Measurements from ENCODE around the gene TRPM6. TPM values are rescaled to one million over a fixed set of nuclear protein-coding genes. Genes with fewer than 3 reads are reported as not detected.

Gene TRPM6
- total and polyA plus RNA-seq, 10 donors = 0.05 to 9.9 (median 1.7) TPM

DNA sequence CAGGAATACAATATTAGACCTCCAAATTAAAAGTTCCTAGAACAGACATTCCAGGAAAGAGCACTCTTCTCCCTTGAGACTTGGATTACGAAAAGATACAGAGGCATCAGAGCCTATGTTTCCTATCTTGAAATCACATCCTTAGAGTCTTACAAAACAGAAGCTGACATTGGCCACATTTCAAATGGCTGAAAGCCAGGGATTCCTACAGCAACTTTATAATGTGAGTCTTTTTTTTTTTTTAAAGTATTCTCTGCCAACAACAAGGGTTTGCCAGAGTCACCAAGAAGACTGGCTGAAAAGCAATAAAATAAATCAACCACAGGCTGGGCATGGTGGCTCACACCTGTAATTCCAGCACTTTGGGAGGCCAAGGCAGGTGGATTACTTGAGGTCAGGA is 63.1 kb downstream of the TRPM6 start:
- Histone ChIP-seq H3K4me3 (no peak overlapping the region), H3K36me3 (peaks cover 0 to 24% (median 0%) of the 10 kb centered on the region in 6 donors), H3K27ac (no peak overlapping the region), H3K4me1 (peaks cover 0 to 10% (median 0%) of the 10 kb centered on the region in 6 donors), H3K9me3 (no peaks in the 10 kb centered on the region), H3K27me3 (replicated peaks in 1 of 7) (no peaks in the 10 kb centered on the region)
- intact Hi-C loops (cut with DNase I; ENCODE audit: low total_unique reads) = no loop called here
- 34 to 66% (median 46%) methylated on average over 1 of the region's 1 CpG for WGBS, 5 donors
- DNase-seq = no peak
- TF ChIP-seq, protein P1, sequence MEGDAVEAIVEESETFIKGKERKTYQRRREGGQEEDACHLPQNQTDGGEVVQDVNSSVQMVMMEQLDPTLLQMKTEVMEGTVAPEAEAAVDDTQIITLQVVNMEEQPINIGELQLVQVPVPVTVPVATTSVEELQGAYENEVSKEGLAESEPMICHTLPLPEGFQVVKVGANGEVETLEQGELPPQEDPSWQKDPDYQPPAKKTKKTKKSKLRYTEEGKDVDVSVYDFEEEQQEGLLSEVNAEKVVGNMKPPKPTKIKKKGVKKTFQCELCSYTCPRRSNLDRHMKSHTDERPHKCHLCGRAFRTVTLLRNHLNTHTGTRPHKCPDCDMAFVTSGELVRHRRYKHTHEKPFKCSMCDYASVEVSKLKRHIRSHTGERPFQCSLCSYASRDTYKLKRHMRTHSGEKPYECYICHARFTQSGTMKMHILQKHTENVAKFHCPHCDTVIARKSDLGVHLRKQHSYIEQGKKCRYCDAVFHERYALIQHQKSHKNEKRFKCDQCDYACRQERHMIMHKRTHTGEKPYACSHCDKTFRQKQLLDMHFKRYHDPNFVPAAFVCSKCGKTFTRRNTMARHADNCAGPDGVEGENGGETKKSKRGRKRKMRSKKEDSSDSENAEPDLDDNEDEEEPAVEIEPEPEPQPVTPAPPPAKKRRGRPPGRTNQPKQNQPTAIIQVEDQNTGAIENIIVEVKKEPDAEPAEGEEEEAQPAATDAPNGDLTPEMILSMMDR (IDR thresholded peaks at IDR 0.05 in 8 of 11, conservative IDR thresholded peaks at IDR 0.05 in 3 of 11) = no peak
- TF ChIP-seq POLR2AphosphoS5 (IDR thresholded peaks at IDR 0.05) (no peak), POLR2A (IDR thresholded peaks at IDR 0.05) (no peak)

DNA sequence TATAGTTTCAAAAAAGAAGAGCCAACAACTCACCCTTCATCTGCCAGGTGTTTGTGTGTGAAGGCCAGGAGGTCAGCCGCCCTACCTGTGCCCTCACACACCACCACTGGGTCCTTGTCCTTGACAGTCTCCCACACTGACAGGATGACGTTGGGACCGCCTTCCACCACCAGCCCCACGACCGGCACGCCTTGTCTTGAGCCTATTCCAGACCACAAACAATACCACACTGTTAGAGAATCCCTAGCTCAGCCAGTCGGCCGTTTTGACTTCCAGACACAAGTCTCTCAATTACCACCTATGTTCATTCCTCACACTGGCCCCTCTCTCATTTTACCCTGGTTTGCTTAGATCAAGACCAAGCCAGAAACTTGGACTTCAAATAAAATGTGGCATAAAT is 66.1 kb downstream of the TRPM6 start:
- TF ChIP-seq POLR2A (IDR thresholded peaks at IDR 0.05) (no peak), POLR2AphosphoS5 (IDR thresholded peaks at IDR 0.05) (no peak)
- TF ChIP-seq, protein P1 (IDR thresholded peaks at IDR 0.05 in 8 of 11, conservative IDR thresholded peaks at IDR 0.05 in 3 of 11) = no peak
- DNase-seq = no peak
- Histone ChIP-seq H3K9me3 (no peaks in the 10 kb centered on the region), H3K27me3 (replicated peaks in 1 of 7) (no peaks in the 10 kb centered on the region), H3K27ac (no peak overlapping the region), H3K36me3 (peaks cover 0 to 13% (median 0%) of the 10 kb centered on the region in 6 donors), H3K4me3 (no peak overlapping the region), H3K4me1 (peaks cover 0 to 10% (median 0%) of the 10 kb centered on the region in 6 donors)
- WGBS, 5 donors = 81 to 85% (median 84%) methylated on average over 8 of the region's 8 CpGs
- intact Hi-C loops (cut with DNase I; ENCODE audit: low total_unique reads) = no loop called here

DNA sequence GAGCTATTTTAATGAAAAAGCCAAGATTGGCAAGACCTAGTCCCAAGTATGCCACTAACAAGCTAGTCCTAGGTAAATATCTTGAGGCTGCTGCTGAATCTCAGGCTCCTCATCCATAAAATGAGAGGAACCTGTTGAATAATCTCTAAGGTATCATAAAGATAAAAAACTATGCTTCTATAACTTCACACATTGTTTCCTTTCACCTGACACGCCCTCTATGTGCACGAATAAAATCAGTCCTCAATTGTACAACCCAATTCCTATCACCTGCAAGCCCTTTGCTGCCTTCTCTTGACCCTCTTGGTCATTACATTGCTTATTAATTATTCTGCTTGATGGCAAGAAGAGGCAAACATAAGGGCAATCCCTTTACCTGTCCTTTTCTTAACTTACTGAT is 69.9 kb downstream of the TRPM6 start:
- TF ChIP-seq POLR2A (IDR thresholded peaks at IDR 0.05) = no peak
- Histone ChIP-seq H3K27ac (no peak overlapping the region), H3K4me1 (no peaks in the 10 kb centered on the region), H3K36me3 (peaks cover 0 to 13% (median 0%) of the 10 kb centered on the region in 6 donors), H3K4me3 (no peak overlapping the region), H3K9me3 (no peaks in the 10 kb centered on the region), H3K27me3 (replicated peaks in 1 of 7) (no peaks in the 10 kb centered on the region)
- intact Hi-C loops (cut with DNase I; ENCODE audit: low total_unique reads) = no loop called here
- DNase-seq = no peak
- 77 to 97% (median 95%) methylated on average over 2 of the region's 2 CpGs for WGBS, 5 donors

DNA sequence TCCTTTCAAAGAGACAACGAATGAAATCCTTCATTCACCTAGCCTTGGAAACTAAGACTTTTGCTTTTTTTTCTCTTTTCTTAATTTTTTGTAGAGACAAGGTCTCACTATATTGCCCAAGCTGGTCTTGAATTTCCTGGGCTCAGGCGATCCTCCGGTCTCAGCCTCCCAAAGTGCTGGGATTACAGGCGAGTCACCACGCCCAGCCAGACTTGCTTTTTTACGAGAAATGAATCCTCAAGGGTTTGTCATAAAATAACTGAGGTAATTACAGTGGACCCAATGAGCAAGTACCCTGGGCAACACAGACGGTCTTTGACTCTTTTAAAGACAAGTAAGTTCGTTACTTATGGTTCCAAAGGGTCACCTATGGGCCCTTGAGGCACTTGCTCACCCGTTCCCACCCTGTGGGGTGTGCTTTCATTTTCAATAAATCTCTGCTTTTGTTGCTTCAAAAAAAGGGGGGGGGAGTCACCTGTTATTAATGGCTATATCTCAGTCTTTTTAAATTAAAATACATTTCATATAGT is 70.4 kb downstream of the TRPM6 start:
- no peak for DNase-seq
- no peak overlapping the region for H3K4me3 ChIP-seq
- WGBS, 5 donors = 90 to 92% (median 92%) methylated on average over 9 of the region's 9 CpGs
- TF ChIP-seq, protein P1 (IDR thresholded peaks at IDR 0.05 in 8 of 11, conservative IDR thresholded peaks at IDR 0.05 in 3 of 11) = no peak
- TF ChIP-seq POLR2AphosphoS5 (IDR thresholded peaks at IDR 0.05) (no peak), POLR2A (IDR thresholded peaks at IDR 0.05) (no peak)
- H3K36me3 ChIP-seq = peaks cover 0 to 13% (median 0%) of the 10 kb centered on the region in 6 donors
- H3K4me1 ChIP-seq = no peaks in the 10 kb centered on the region
- H3K27me3 ChIP-seq (replicated peaks in 1 of 7) = no peaks in the 10 kb centered on the region
- H3K9me3 ChIP-seq = no peaks in the 10 kb centered on the region
- intact Hi-C loops (cut with DNase I; ENCODE audit: low total_unique reads) = no loop called here
- no peak overlapping the region for H3K27ac ChIP-seq

Measured in spleen (tissue), 11 donors.